PFSK-1 (cell line): ENCODE measurements around the gene FGD3.

Source experiments
- FOXP2 ChIP-seq: optimal IDR thresholded peaks from 2 replicates; pipeline ENCODE3; 2011; ENCODE audit warnings: borderline replicate concordance, control low read depth, inconsistent platforms; ENCODE audit not compliant: insufficient read depth; ENCODE audit errors: extremely low read length, extremely low read depth
- POLR2AphosphoS5 ChIP-seq: IDR thresholded peaks from 2 replicates; pipeline ENCODE4 v1.6.1; 2012; ENCODE audit warnings: low read depth, mild to moderate bottlenecking, control low read depth, low read length, moderate library complexity
- SIN3A ChIP-seq: IDR thresholded peaks from 2 replicates; pipeline ENCODE4 v1.6.1; 2012; ENCODE audit warnings: mild to moderate bottlenecking, low read length, moderate library complexity, borderline replicate concordance; ENCODE audit not compliant: insufficient read depth
- TAF1 ChIP-seq: IDR thresholded peaks from 2 replicates; pipeline ENCODE4 v1.6.1; 2012; ENCODE audit warnings: low read length, control low read depth, borderline replicate concordance; ENCODE audit not compliant: insufficient read depth
- TF ChIP-seq, protein P1 (sequence below), 2 experiments: IDR thresholded peaks; 2 replicates each; pipeline versions ENCODE4 v1.6.1 to v1.8.0; 2011 to 2012; ENCODE audit warnings: low read depth in 2 of 2, low read length in 2 of 2, control low read depth in 1 of 2, inconsistent platforms in 1 of 2, mild to moderate bottlenecking in 1 of 2, moderate library complexity in 1 of 2; ENCODE audit not compliant: insufficient read depth in 1 of 2

FGD3 gene

DNA sequence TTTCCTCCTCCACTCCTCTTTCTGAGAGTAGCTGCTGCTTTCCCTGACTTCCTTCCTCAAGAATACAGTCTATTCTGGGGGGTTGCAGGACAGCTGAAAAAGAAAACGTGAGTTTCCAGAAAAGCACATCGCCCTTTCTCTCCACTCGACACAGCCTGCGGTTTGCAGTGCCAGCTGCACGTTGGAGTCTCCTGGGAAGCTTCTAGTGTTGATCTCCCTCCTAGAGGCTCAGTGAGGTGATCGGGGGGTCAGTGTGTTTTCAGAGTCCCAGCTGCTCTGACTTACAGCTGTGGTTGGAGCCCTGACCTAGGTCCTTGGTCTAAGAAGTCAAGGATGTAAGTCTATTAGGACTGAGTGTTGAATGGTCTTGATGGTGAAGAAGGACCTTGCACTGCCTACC is 86.2 kb downstream of the FGD3 start:
- TF ChIP-seq, protein P1, sequence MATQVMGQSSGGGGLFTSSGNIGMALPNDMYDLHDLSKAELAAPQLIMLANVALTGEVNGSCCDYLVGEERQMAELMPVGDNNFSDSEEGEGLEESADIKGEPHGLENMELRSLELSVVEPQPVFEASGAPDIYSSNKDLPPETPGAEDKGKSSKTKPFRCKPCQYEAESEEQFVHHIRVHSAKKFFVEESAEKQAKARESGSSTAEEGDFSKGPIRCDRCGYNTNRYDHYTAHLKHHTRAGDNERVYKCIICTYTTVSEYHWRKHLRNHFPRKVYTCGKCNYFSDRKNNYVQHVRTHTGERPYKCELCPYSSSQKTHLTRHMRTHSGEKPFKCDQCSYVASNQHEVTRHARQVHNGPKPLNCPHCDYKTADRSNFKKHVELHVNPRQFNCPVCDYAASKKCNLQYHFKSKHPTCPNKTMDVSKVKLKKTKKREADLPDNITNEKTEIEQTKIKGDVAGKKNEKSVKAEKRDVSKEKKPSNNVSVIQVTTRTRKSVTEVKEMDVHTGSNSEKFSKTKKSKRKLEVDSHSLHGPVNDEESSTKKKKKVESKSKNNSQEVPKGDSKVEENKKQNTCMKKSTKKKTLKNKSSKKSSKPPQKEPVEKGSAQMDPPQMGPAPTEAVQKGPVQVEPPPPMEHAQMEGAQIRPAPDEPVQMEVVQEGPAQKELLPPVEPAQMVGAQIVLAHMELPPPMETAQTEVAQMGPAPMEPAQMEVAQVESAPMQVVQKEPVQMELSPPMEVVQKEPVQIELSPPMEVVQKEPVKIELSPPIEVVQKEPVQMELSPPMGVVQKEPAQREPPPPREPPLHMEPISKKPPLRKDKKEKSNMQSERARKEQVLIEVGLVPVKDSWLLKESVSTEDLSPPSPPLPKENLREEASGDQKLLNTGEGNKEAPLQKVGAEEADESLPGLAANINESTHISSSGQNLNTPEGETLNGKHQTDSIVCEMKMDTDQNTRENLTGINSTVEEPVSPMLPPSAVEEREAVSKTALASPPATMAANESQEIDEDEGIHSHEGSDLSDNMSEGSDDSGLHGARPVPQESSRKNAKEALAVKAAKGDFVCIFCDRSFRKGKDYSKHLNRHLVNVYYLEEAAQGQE (IDR thresholded peaks at IDR 0.05; ENCODE audit: insufficient read depth in 1 of 2, low read depth in 2 of 2, low read length in 2 of 2) = no peak
- TF ChIP-seq FOXP2 (no peak), POLR2AphosphoS5 (no peak), SIN3A (no peak), TAF1 (no peak)

DNA sequence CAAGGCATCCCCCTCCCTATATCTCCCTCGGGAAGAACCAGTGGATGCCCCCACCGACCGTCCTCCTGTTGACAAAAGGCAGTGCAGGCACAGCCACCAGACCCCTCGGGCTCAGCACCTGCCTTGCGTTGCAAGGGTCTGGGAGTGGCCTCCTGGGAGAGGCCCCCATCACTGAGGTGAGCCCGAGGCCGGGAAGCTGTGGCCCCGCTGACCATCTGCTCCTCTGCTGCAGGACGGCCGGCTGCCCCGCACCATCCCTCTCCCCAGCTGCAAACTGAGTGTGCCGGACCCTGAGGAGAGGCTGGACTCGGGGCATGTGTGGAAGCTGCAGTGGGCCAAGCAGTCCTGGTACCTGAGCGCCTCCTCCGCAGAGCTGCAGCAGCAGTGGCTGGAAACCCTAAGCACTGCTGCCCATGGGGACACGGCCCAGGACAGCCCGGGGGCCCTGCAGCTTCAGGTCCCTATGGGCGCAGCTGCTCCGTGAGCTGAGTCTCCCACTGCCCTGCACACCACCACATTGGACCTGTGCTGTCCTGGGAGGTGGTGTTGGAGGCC is 87.9 kb downstream of the FGD3 start:
- TF ChIP-seq TAF1 = no peak
- TF ChIP-seq SIN3A = no peak

DNA sequence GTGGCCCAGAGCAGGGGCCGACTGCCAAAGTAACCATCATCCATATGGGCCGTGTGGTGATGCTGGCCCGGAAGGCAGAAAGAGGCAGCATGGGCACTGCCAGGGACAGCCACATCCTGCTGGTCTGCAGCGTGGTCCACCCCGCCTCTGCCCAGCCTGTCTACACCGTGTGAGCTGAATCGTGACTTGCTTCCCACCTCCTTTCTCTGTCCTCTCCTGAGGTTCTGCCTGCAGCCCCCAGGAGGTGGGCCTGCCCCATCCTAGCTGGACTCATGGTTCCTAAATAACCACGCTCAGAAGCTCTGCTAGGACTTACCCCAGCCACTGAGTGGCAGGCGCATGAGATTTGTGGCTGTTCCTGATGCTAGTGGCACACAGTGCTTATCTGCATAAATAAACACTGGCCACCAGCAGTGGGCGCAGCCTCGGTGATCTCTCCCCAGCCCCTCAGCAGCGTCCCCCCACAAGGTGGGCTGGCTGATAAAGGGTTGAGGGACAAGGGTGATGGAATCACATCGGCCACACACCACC is 88.6 kb downstream of the FGD3 start:
- no peak for TF ChIP-seq SIN3A
- no peak for TF ChIP-seq FOXP2
- no peak for TF ChIP-seq POLR2AphosphoS5
- TF ChIP-seq, protein P1 (IDR thresholded peaks at IDR 0.05; ENCODE audit: insufficient read depth in 1 of 2, low read depth in 2 of 2, low read length in 2 of 2) = no peak

DNA sequence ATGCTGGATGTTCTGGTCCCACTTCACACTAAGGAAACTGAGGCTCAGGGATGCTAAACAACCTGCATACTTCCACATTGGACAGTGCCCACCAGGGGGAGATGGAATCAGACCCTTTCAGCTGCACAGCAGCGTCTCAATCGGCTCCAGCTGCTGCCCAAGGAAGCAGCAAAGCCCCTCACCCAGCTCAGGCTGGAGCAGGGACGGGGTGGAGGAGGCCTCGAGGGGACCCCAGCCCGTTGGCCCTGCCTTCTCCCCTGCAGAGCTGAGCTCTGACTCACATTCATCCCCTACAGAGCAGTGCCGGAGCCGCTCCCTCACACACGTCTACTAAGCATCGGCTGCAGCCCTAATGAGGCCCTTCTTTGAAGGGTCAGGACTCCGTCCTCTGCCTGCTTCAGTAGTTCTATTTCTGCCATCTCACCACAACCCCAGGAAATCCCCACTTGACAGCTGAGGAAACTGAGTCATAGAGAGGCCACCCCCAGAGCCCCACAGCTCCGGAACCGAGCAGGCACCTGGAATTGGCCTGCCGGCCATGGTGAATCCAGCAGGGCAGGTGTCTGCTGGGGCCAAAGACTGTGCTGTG is 89.7 kb downstream of the FGD3 start:
- TF ChIP-seq FOXP2 (no peak), POLR2AphosphoS5 (no peak), TAF1 (no peak), SIN3A (no peak)
- TF ChIP-seq, protein P1 (IDR thresholded peaks at IDR 0.05; ENCODE audit: insufficient read depth in 1 of 2, low read depth in 2 of 2, low read length in 2 of 2) = no peak

DNA sequence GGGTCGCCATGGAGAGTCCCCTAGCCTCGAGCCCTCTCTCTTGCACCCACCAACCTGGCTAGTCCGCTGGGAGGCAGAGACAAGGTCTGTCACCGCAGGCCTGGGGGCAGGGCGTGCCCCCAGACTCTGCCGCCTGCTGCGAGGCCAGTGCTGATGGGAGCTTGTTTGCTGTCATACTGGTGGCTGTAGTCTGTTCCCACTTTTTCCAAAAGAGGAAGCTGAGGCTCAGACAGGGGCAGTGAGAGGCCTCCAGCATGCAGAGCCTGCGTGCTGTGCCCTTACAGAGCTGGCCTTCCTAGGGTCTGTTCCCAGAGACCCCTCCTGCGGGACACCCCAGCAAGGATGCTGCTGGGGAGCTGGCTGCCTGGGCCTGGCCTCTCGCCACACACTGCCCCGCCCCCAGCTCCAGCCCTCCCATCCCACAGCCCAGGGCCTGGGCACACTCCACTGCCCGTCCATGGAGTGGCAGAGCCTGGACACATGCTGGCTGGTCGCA is 90.2 kb downstream of the FGD3 start:
- no peak for TF ChIP-seq SIN3A
- no peak for TF ChIP-seq TAF1
- TF ChIP-seq, protein P1 (IDR thresholded peaks at IDR 0.05; ENCODE audit: insufficient read depth in 1 of 2, low read depth in 2 of 2, low read length in 2 of 2) = no peak
- TF ChIP-seq POLR2AphosphoS5 = no peak
- no peak for TF ChIP-seq FOXP2
